Uterus (tissue), 2 donors: ENCODE measurements around the gene MOV10L1.

Source experiments
- POLR2A ChIP-seq, 2 donors: fragments of 450-650 bp; IDR thresholded peaks; one replicate each; pipeline ENCODE4 v1.6.1; 2016; ENCODE audit warnings: antibody characterized with exemption in 2 of 2, mild to moderate bottlenecking in 1 of 2, moderate library complexity in 1 of 2
- TF ChIP-seq, protein P1 (sequence below), 4 experiments: fragments of 200-600 bp in 2 of 4; fragments of 450-650 bp in 2 of 4; sonication (generic) in 2 of 4; IDR thresholded peaks; one replicate each; pipeline ENCODE4 v1.5.1; 2016 to 2019; ENCODE audit warnings: antibody characterized with exemption in 4 of 4, mild to moderate bottlenecking in 2 of 4, moderate library complexity in 1 of 4

DNA sequence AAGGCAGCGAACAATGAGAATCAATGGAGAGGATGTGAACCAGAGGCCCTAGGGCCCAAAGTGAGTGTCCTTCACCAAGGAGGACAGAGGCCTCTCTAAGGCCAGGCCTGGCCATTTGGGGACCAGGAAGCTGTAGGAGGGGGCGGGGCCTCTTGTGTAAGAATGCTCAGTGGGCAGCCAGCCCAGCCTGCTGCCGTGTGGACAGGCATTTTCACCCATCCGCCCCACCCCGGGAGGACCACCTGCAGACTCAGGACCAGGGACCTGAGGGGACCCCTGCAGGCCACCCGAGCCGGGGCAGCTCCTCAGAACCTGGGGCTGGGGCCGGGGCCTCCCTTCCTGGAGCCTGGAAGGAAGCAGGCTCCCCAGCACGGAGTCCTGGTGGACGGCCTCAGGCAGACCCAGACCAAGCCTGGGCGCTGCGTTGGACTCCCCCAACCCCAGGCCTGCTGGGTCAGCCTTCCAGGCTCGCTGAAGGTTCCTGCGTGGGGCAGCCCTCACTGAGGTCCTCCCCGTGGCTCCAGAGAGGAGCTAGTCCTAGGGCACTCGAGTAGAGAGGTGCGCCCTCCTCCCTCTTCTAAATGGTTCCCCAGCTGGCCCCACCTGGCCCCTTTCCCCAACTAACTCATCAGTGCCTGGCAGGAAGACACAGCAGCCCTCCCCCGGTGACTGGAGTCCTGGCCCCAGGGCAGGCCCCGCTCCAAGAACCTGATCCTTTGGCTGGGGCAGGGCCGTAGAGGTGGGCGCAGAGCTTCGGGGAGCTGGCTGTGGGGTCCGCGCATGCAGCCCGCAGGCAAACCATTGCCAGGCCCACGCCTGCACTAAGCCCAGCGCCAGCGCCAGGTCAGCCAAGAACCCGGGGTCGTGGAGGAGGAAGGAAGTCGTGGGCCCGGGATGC is 94.4 kb downstream of the MOV10L1 start:
- TF ChIP-seq, protein P1, sequence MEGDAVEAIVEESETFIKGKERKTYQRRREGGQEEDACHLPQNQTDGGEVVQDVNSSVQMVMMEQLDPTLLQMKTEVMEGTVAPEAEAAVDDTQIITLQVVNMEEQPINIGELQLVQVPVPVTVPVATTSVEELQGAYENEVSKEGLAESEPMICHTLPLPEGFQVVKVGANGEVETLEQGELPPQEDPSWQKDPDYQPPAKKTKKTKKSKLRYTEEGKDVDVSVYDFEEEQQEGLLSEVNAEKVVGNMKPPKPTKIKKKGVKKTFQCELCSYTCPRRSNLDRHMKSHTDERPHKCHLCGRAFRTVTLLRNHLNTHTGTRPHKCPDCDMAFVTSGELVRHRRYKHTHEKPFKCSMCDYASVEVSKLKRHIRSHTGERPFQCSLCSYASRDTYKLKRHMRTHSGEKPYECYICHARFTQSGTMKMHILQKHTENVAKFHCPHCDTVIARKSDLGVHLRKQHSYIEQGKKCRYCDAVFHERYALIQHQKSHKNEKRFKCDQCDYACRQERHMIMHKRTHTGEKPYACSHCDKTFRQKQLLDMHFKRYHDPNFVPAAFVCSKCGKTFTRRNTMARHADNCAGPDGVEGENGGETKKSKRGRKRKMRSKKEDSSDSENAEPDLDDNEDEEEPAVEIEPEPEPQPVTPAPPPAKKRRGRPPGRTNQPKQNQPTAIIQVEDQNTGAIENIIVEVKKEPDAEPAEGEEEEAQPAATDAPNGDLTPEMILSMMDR (IDR thresholded peaks at IDR 0.05), result no peak
- TF ChIP-seq POLR2A (IDR thresholded peaks at IDR 0.05), result no peak
